Inflammatory macrophage (primary cell): ENCODE measurements around the gene ASB13.

Experiments used
- DNase-seq, 2 donors: peaks; one replicate each; pipeline ENCODE4 v3.0.0-alpha.2; 2020 to 2022

Gene ASB13

GRCh38 chr10:5647507-5648240 lies 18.7 kb downstream of the ASB13 start:
- no peak for DNase-seq

GRCh38 chr10:5645944-5646617 lies 20.3 kb downstream of the ASB13 start:
- DNase-seq = peak; percentile 10 to 37

- no peak for DNase-seq
Measured at GRCh38 chr10:5645375-5645774, 21.0 kb downstream of the ASB13 start.

GRCh38 chr10:5644930-5645329 lies 21.5 kb downstream of the ASB13 start:
- no peak for DNase-seq

GRCh38 chr10:5643346-5644067 lies 22.9 kb downstream of the ASB13 start:
- DNase-seq = no peak

- no peak for DNase-seq
Measured at GRCh38 chr10:5641501-5641900, 24.9 kb downstream of the ASB13 start.

GRCh38 chr10:5640501-5640900 lies 25.9 kb downstream of the ASB13 start:
- no peak for DNase-seq

GRCh38 chr10:5640036-5640435 lies 26.4 kb downstream of the ASB13 start:
- DNase-seq = no peak

- DNase-seq = no peak
Measured at GRCh38 chr10:5639066-5639465, 27.3 kb downstream of the ASB13 start.

- no peak for DNase-seq
Measured at GRCh38 chr10:5638494-5638893, 27.9 kb downstream of the ASB13 start.

- DNase-seq = no peak
Measured at GRCh38 chr10:5634918-5635317, 31.5 kb downstream of the ASB13 start.

GRCh38 chr10:5633166-5633749 lies 33.1 kb downstream of the ASB13 start:
- DNase-seq = no peak

- DNase-seq = no peak
Measured at GRCh38 chr10:5632446-5632845, 33.9 kb downstream of the ASB13 start.

- DNase-seq = no peak
Measured at GRCh38 chr10:5631936-5632335, 34.5 kb downstream of the ASB13 start.

- DNase-seq = no peak
Measured at GRCh38 chr10:5630112-5630436, 36.3 kb downstream of the ASB13 start.

- peak; percentile 79 to 81 for DNase-seq
Measured at GRCh38 chr10:5629303-5630111, 36.9 kb downstream of the ASB13 start.

GRCh38 chr10:5628451-5629302 lies 37.7 kb downstream of the ASB13 start:
- no peak for DNase-seq

GRCh38 chr10:5627486-5628044 lies 38.8 kb downstream of the ASB13 start:
- no peak for DNase-seq

GRCh38 chr10:5625992-5626777 lies 40.2 kb downstream of the ASB13 start:
- DNase-seq = no peak

GRCh38 chr10:5624701-5625100 lies 41.7 kb downstream of the ASB13 start:
- no peak for DNase-seq
